Fibroblast of skin of right biceps (primary cell): ENCODE results near the gene PTPRR.
A peak's percentile ranks its signal among the peaks of the same experiment; 100 is the strongest.

Source experiments
- DNase-seq: peaks from one replicate; pipeline ENCODE4 v3.0.0-alpha.2; 2013

Gene PTPRR

GRCh38 chr12:70638639-70639360, 281.7 kb downstream of the PTPRR start:
- peak; percentile 58 for DNase-seq

DNA sequence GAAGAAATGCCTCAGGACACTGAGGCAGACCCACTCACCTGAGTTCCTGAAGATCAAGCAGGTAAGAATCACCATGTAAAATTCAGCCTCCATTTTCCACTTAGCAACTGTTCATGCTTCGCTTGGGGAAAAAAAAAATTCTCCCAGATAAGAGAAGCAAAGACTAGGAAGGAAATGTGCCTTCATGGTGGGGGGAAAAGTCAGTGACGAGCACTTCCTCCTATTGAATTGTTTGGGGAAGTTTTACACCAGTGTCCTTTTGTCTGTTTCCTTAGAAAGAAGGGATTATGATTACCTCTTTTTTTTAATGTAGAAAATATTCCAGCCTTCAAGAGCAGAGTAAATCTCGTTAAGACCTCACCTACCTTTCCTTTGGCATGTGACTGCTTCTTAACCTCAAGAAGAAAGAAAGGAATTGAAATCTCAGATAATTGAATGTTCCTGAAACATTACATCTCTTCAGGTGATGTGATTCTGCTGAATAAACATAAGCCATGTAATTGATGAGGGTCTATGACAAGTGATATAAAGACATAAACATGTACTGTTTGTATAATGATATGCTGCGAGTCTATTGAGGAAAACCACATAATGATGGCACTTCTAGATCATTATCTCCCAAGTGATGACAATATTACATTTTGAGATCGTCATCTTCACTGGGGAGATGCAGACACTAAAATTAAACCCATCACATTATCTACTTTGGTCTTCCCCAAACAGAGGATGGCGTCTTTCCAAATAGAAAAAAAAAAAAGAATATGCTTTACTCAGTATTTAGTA, 283.0 kb downstream of the PTPRR start, which contains the start of gene PTPRB:
PTPRB (minus strand) TSS at position 127 of the 783 bp plus-strand sequence; CDS start at position 93, 34 bp downstream.
- DNase-seq: peak; percentile 49

DNA sequence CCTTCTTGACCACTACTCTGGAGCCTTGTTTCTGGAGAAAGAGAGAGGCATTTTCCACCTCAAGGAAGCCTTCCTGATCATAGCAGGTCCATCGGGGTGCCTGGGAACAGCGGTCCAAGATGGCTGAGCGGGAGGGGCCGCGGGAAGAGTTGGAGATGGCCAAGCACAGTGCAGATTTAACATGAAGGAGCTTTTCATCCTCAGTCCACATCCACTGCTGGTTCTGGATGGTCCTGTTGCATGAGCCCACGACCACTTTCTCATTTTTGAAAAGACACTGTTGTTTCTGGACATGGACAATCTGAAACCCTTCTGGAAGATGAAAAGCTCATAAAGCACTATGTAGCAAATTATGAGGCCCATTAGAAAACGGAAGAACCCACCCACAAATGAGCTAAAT, 284.8 kb downstream of the PTPRR start:
- DNase-seq: no peak

GRCh38 chr12:70628701-70629480, 291.6 kb downstream of the PTPRR start:
- DNase-seq: no peak

DNA sequence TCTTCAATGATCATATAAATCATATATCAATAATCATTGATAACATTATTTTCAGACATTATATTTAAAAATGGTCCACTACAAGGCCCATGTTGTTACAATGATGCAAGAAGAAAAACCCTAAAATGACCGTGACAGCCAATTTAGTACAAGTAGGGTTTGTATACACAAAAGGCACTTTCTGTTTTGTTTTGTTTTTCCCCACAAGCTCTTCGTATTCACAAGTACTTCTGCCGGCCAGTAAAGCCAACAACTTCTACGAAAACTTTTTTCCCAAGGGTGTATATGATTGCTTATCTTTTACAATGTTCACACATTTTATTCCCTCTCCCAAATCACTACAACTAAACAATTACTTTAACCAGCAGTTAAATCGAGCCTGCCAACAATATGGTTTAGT, 292.9 kb downstream of the PTPRR start:
- DNase-seq: no peak

GRCh38 chr12:70626180-70626579, 294.4 kb downstream of the PTPRR start:
- no peak for DNase-seq

DNA sequence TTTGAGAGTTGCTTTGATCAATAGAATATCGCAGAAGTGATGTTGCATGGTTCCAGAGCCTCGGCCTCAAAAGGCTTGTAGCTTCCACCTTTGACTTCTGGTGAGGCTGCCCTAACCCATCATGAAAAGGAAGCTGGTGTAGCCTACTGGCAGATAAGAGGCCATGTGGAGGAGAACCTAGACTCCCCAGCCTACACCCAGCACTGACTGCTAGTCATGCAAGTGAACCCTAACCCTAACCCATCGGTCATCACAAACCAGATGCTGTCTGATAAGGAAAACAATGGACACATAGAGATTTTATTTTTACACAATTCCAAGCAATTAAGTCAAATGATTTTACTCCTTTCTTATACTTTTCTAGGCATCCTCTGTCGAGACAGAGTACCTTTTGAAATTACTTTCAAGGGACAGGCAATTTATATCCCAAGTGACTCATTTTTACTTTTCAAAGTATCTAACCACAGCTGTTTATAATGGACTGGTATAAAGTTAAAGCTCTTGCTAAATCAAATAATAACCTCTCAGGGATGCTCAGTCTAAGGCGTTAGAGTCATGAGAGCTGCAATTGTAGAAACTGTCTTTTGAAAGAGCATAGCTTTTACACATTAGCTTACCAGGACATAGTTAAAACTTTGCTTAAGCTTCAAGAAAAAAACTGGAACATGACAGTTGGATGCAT, 300.9 kb downstream of the PTPRR start:
- DNase-seq: peak; percentile 34

DNA sequence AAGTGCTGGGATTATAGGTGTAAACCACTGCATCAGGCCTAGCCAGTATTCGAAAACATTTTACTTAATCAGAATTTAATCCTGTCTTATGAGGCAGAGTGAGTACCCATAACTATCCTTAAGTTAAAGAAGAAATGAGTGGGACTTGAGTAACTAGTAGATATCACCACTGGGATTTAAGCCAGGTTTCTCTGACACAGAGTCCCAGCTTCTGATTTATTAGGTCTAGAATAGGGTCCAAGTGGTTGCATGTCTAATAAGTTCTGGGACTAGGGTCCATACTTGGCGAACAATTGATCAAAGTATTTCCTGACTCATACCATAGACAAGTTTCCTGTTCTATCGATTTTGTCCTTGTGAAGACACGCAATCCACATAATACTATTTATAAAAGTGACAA, 302.2 kb downstream of the PTPRR start:
- DNase-seq: no peak

DNA sequence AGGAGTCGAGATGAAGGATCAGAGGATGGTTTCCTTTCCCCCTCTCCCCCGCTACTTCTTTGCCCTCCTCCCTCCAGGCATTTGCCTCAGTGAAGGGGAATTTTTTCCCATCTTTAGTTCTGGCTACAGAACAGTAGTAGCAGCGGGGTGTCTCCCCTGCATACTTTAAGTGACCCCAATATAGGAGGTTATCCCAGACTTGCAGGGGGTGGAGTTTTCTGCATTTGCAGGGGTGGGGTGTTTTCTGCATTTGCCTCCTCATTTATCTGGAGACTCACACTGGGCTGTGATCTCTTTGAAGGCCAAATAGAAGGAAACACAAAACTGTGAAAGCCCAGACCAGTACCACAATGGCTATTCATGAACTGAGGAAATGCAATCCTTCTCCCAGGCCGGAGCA, 303.1 kb downstream of the PTPRR start:
- DNase-seq: no peak

GRCh38 chr12:70615174-70615866, 305.2 kb downstream of the PTPRR start:
- no peak for DNase-seq

GRCh38 chr12:70609739-70610491, 310.6 kb downstream of the PTPRR start:
- DNase-seq: peak; percentile 51

- no peak for DNase-seq
Observed at GRCh38 chr12:70609203-70609602, 311.3 kb downstream of the PTPRR start.

DNA sequence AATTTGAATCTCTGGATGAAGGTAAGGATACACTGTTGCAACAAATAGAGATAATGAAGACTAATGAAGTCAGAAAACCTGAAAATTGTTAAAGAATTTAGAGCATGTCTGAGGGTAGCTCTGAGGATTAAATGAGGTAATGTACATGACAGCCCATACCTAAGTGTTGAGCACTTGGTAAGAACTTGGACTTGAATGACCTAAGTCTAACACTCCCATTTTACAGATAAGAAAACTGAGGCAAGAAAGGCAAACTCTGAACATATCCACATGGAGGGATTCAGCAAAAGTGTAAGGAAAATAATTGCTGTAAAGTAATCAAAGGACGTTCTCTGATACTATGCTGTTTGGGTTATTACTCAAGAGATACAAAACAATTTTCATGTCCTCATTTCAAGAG, 312.4 kb downstream of the PTPRR start:
- DNase-seq: no peak

- no peak for DNase-seq
Observed at GRCh38 chr12:70607107-70607506, 313.4 kb downstream of the PTPRR start.

- peak; percentile 27 for DNase-seq
Observed at GRCh38 chr12:70605976-70606375, 314.6 kb downstream of the PTPRR start.

DNA sequence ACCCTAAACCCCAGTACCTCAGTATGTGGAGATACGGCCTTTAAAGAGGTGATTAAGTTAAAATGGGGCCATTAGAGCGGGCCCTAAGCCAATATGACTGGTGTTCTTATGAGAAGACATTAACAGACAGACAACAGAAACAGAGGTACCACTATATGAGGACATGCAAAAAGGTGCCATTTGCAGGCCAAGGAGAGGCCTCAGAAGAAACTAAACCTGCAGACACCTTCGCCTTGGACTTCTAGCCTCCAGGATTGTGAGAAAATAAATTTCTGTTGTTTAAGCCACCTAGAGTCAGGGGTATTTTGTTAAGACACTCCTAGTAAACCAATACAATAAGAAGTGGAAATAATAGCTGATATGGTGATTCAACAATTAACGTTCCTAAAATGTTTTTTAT, 315.9 kb downstream of the PTPRR start:
- DNase-seq: no peak

GRCh38 chr12:70603044-70603443, 317.5 kb downstream of the PTPRR start:
- DNase-seq: peak; percentile 55

DNA sequence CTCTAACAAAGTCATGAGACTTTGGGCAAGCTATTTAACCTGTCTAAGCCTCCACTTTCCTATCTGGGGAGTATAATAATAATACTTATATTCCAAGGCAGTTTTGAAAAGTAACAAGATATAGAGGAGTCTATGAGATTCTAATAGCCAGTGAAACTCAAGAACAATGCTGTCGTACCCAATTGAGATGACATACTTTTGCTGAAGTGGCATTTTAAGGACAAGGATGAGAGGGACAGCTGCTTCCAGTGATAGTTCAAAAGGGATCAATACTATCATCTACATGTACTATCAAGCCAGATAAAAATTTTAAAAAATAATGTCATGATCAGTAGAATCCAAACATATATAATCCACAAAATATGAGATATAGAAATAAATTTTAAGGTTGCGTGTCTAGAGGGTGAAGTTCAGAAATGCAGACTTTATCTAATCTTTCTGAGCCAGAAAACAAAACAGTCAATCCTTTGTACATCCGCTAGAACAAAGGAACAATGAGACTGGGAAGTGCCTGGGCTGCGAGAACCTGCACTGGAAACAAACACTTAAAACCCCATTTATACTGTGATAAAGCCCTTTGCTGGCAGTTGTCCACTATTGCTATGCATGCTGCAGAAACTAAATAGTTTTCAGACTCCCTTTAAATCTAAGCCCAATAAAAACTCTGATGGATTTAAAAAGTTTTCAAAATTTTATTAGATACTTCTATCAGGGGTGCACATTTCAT, 321.9 kb downstream of the PTPRR start:
- DNase-seq: no peak

GRCh38 chr12:70592664-70593063, 327.9 kb downstream of the PTPRR start:
- DNase-seq: no peak

- no peak for DNase-seq
Observed at GRCh38 chr12:70590549-70591226, 329.9 kb downstream of the PTPRR start.
